Esophagus (tissue), 2 donors: ENCODE results near the gene PFKP. TPM values are rescaled to one million over a fixed set of nuclear protein-coding genes. Genes with fewer than 3 reads are reported as not detected.

Experiments used
- H3K27ac ChIP-seq, 2 donors: one replicate each; pipeline ENCODE4 v1.5.1; 2013; ENCODE audit warnings: low read depth in 2 of 2, mild to moderate bottlenecking in 2 of 2, inconsistent platforms in 1 of 2, low read length in 1 of 2, moderate library complexity in 1 of 2
- H3K27me3 ChIP-seq, 2 donors: one replicate each; pipeline ENCODE4 v1.6.1; 2013; ENCODE audit warnings: low read length in 2 of 2, control low read depth in 1 of 2, mild to moderate bottlenecking in 1 of 2; ENCODE audit not compliant: insufficient read depth in 2 of 2, control insufficient read depth in 1 of 2
- H3K36me3 ChIP-seq, 2 donors: one replicate each; pipeline ENCODE4 v1.6.1; 2013; ENCODE audit warnings: low read length in 1 of 2; ENCODE audit not compliant: control insufficient read depth in 2 of 2, insufficient read depth in 2 of 2
- H3K4me1 ChIP-seq, 2 donors: one replicate each; pipeline ENCODE4 v1.6.1; 2013; ENCODE audit warnings: low read length in 1 of 2; ENCODE audit not compliant: control insufficient read depth in 2 of 2, insufficient read depth in 2 of 2
- H3K4me3 ChIP-seq, 2 donors: one replicate each; pipeline ENCODE4 v1.5.1; 2013; ENCODE audit warnings: low read length in 2 of 2, mild to moderate bottlenecking in 2 of 2, low read depth in 1 of 2, moderate library complexity in 1 of 2
- H3K9me3 ChIP-seq, 2 donors: one replicate each; pipeline ENCODE4 v1.6.1; 2013; ENCODE audit warnings: mild to moderate bottlenecking in 2 of 2, low read depth in 1 of 2, low read length in 1 of 2, moderate library complexity in 1 of 2; ENCODE audit not compliant: control insufficient read depth in 2 of 2, insufficient read depth in 1 of 2
- WGBS, 2 donors: extraction: QIAGEN DNeasy Blood & Tissue Kit; methylation state at CpG; one replicate each; pipeline ENCODE4 v1.1.7; 2013; 5-methylcytosine and 5-hydroxymethylcytosine counted together
- polyA plus RNA-seq, 2 donors: library from polyadenylated mRNA; stranded (reverse); fragments of 200-250 nt; gene quantifications; one replicate each; pipeline ENCODE4 v1.2.3, GENCODE V29; 2013
- donor health status: healthy with polysubstance abuse.
- donor health status: Bipolar disorder and iron deficiency.

PFKP gene
- polyA plus RNA-seq, 2 donors, result 43.9 to 66.9 TPM

GRCh38 chr10:3046210-3046779 is 21.1 kb upstream of the PFKP start:
- peak overlapping the region; percentile 46 to 72 for H3K27ac ChIP-seq
- H3K36me3 ChIP-seq, result no peaks in the 10 kb centered on the region
- no peaks in the 10 kb centered on the region for H3K9me3 ChIP-seq
- peaks cover 0 to 5% of the 10 kb centered on the region in 2 donors for H3K4me1 ChIP-seq
- no peak overlapping the region for H3K4me3 ChIP-seq
- no peaks in the 10 kb centered on the region for H3K27me3 ChIP-seq
- WGBS, 2 donors, result 58 to 71% methylated on average over 6 of the region's 6 CpGs

GRCh38 chr10:3046981-3047547 is 20.3 kb upstream of the PFKP start:
- Histone ChIP-seq H3K9me3 (no peaks in the 10 kb centered on the region), H3K4me3 (no peak overlapping the region), H3K36me3 (no peaks in the 10 kb centered on the region), H3K4me1 (peaks cover 0 to 5% of the 10 kb centered on the region in 2 donors), H3K27me3 (no peaks in the 10 kb centered on the region), H3K27ac (peak overlapping the region in 1 of 2 donors; percentile 72)
- WGBS, 2 donors, result 45 to 55% methylated on average over 8 of the region's 8 CpGs

- Histone ChIP-seq H3K36me3 (no peaks in the 10 kb centered on the region), H3K4me3 (no peak overlapping the region), H3K27me3 (no peaks in the 10 kb centered on the region), H3K27ac (no peak overlapping the region), H3K4me1 (peaks cover 0 to 5% of the 10 kb centered on the region in 2 donors), H3K9me3 (no peaks in the 10 kb centered on the region)
- 83 to 84% methylated on average over 6 of the region's 6 CpGs for WGBS, 2 donors
Observed at GRCh38 chr10:3047596-3047995, 19.8 kb upstream of the PFKP start.

GRCh38 chr10:3048119-3049019 is 19.0 kb upstream of the PFKP start:
- Histone ChIP-seq H3K4me1 (peaks cover 0 to 5% of the 10 kb centered on the region in 2 donors), H3K27me3 (no peaks in the 10 kb centered on the region), H3K9me3 (no peaks in the 10 kb centered on the region), H3K27ac (peak overlapping the region; percentile 49 to 50), H3K36me3 (no peaks in the 10 kb centered on the region), H3K4me3 (no peak overlapping the region)
- 63 to 65% methylated on average over 17 of the region's 17 CpGs for WGBS, 2 donors

GRCh38 chr10:3051692-3052091 is 15.7 kb upstream of the PFKP start:
- 55 to 66% methylated on average over 5 of the region's 5 CpGs for WGBS, 2 donors
- no peak overlapping the region for H3K4me3 ChIP-seq
- no peaks in the 10 kb centered on the region for H3K27me3 ChIP-seq

GRCh38 chr10:3053155-3053554 is 14.2 kb upstream of the PFKP start:
- H3K27ac ChIP-seq, result no peak overlapping the region
- 66 to 79% methylated on average over 2 of the region's 2 CpGs for WGBS, 2 donors
- H3K36me3 ChIP-seq, result no peaks in the 10 kb centered on the region
- H3K9me3 ChIP-seq, result no peaks in the 10 kb centered on the region
- no peaks in the 10 kb centered on the region for H3K27me3 ChIP-seq
- H3K4me3 ChIP-seq, result no peak overlapping the region
- no peaks in the 10 kb centered on the region for H3K4me1 ChIP-seq

More at GRCh38 chr10:3051692-3052091, 15.7 kb upstream of the PFKP start:
- no peak overlapping the region for H3K27ac ChIP-seq
- H3K9me3 ChIP-seq, result no peaks in the 10 kb centered on the region
- no peaks in the 10 kb centered on the region for H3K36me3 ChIP-seq
- no peaks in the 10 kb centered on the region for H3K4me1 ChIP-seq

GRCh38 chr10:3054183-3054850 is 13.0 kb upstream of the PFKP start:
- H3K36me3 ChIP-seq, result no peaks in the 10 kb centered on the region
- H3K27me3 ChIP-seq, result no peaks in the 10 kb centered on the region
- no peak overlapping the region for H3K27ac ChIP-seq
- no peak overlapping the region for H3K4me3 ChIP-seq
- no peaks in the 10 kb centered on the region for H3K4me1 ChIP-seq
- WGBS, 2 donors, result 56 to 58% methylated on average over 6 of the region's 6 CpGs
- no peaks in the 10 kb centered on the region for H3K9me3 ChIP-seq

- Histone ChIP-seq H3K4me1 (no peaks in the 10 kb centered on the region), H3K36me3 (no peaks in the 10 kb centered on the region), H3K4me3 (no peak overlapping the region), H3K9me3 (no peaks in the 10 kb centered on the region), H3K27ac (no peak overlapping the region), H3K27me3 (no peaks in the 10 kb centered on the region)
- 45 to 48% methylated on average over 1 of the region's 1 CpG for WGBS, 2 donors
Observed at GRCh38 chr10:3054851-3055199, 12.5 kb upstream of the PFKP start.

- Histone ChIP-seq H3K36me3 (no peaks in the 10 kb centered on the region), H3K4me1 (no peaks in the 10 kb centered on the region), H3K27me3 (no peaks in the 10 kb centered on the region), H3K4me3 (no peak overlapping the region), H3K27ac (no peak overlapping the region), H3K9me3 (no peaks in the 10 kb centered on the region)
- WGBS, 2 donors, result 62 to 63% methylated on average over 5 of the region's 5 CpGs
Observed at GRCh38 chr10:3056280-3057037, 10.9 kb upstream of the PFKP start.
